A673 (cell line): ENCODE results near the gene NEB. TPM values are rescaled to one million over a fixed set of nuclear protein-coding genes. Genes with fewer than 3 reads are reported as not detected.
"Not testable (repeated sequence)": the region's sequence is repeated elsewhere in the genome, so short reads cannot be mapped to it uniquely, and the experiment has no call there.

ENCODE experiments used
- BruUV-seq: library from RNA; stranded (reverse); fragments of 400-500 nt; replicated peaks from 2 replicates; lab custom pipeline; 2021; lab: Mats Ljungman, UMichigan
- CTCF ChIA-PET: fragments of 300-600 bp; sonication (Branson Sonifier 250); formaldehyde crosslinking; loops from one replicate; lab custom pipeline; 2022; ENCODE audit warnings: antibody characterized with exemption; lab: Charles Lee
- POLR2A ChIA-PET: fragments of 300-600 bp; sonication (Branson Sonifier 250); formaldehyde crosslinking; loops from one replicate; lab custom pipeline; 2022; ENCODE audit warnings: antibody characterized with exemption; ENCODE audit not compliant: low non-redundant PET; lab: Charles Lee
- DNase-seq: peaks from one replicate; pipeline ENCODE4 v3.0.0-alpha.2; 2015; ENCODE audit warnings: low spot score
- H3K27ac ChIP-seq: fragments of 200-600 bp; sonication (generic); 2 replicates; pipeline ENCODE4 v1.5.1; 2016; ENCODE audit warnings: mixed run types, low read depth, mild to moderate bottlenecking, mixed read lengths, antibody characterized with exemption, low read length; ENCODE audit not compliant: poor library complexity, severe bottlenecking
- H3K27me3 ChIP-seq: fragments of 200-600 bp; sonication (generic); replicated peaks from 2 replicates; pipeline ENCODE4 v1.6.1; 2017; ENCODE audit warnings: mixed run types, low read depth, mild to moderate bottlenecking, mixed read lengths, antibody characterized with exemption, low read length; ENCODE audit not compliant: insufficient read depth, poor library complexity
- H3K36me3 ChIP-seq: fragments of 200-600 bp; sonication (generic); 2 replicates; pipeline ENCODE4 v1.6.1; 2016; ENCODE audit warnings: mixed run types, mild to moderate bottlenecking, mixed read lengths, antibody characterized with exemption, low read length; ENCODE audit not compliant: insufficient read depth, poor library complexity, severe bottlenecking
- H3K4me1 ChIP-seq: fragments of 200-600 bp; sonication (generic); 2 replicates; pipeline ENCODE4 v1.6.1; 2017; ENCODE audit warnings: mixed run types, mild to moderate bottlenecking, mixed read lengths, antibody characterized with exemption, low read length; ENCODE audit not compliant: insufficient read depth, poor library complexity, severe bottlenecking
- H3K4me3 ChIP-seq: fragments of 200-600 bp; sonication (generic); 2 replicates; pipeline ENCODE4 v1.5.1; 2016; ENCODE audit warnings: low read depth, mixed run types, mild to moderate bottlenecking, mixed read lengths, low read length; ENCODE audit not compliant: poor library complexity, severe bottlenecking
- H3K9me3 ChIP-seq: fragments of 200-600 bp; sonication (generic); 2 replicates; pipeline ENCODE4 v1.6.1; 2016; ENCODE audit warnings: mixed run types, low read depth, mild to moderate bottlenecking, mixed read lengths, antibody characterized with exemption, low read length; ENCODE audit not compliant: poor library complexity, severe bottlenecking
- CTCF ChIP-seq: fragments of 300-800, 200-600 bp; sonication (generic); conservative IDR thresholded peaks from 2 replicates; pipeline ENCODE4 v1.5.1; 2017; ENCODE audit warnings: low read depth, mild to moderate bottlenecking, antibody characterized with exemption, low read length, moderate library complexity, mixed read lengths
- EZH2 ChIP-seq: fragments of 200-600 bp; sonication (generic); IDR thresholded peaks from 2 replicates; pipeline ENCODE4 v1.6.1; 2017; ENCODE audit warnings: borderline replicate concordance, low read depth, mild to moderate bottlenecking, mixed read lengths, antibody characterized with exemption, low read length; ENCODE audit not compliant: poor library complexity, severe bottlenecking
- intact Hi-C: fragments of 100-400 bp; cut with micrococcal nuclease; formaldehyde crosslinking; loops from one replicate; pipeline ENCODE4 v1.10.0; 2022; ENCODE audit not compliant: unreplicated experiment
- total RNA-seq: library from RNA; stranded (reverse); gene quantifications from 2 replicates; pipeline ENCODE4 v1.2.3, GENCODE V29; 2021

Gene NEB
- total RNA-seq, 1 experiment from 2014 or later, result 7.0 TPM

GRCh38 chr2:151644580-151644979, 89.7 kb downstream of the NEB start:
- Histone ChIP-seq H3K4me3 (no peak overlapping the region), H3K4me1 (no peaks in the 10 kb centered on the region), H3K36me3 (no peaks in the 10 kb centered on the region), H3K9me3 (no peaks in the 10 kb centered on the region), H3K27me3 (no peaks in the 10 kb centered on the region), H3K27ac (no peak overlapping the region)
- intact Hi-C loops, result no loop called here
- CTCF ChIA-PET, result no interaction called here
- BruUV-seq, result no TSS peak
- POLR2A ChIA-PET, result no interaction called here
- TF ChIP-seq EZH2 (no peak), CTCF (no peak)
- DNase-seq, result no peak

GRCh38 chr2:151641895-151642294, 92.4 kb downstream of the NEB start:
- H3K27ac ChIP-seq, H3K27me3 ChIP-seq, DNase-seq, BruUV-seq, H3K36me3 ChIP-seq, H3K4me3 ChIP-seq, H3K9me3 ChIP-seq, intact Hi-C loops, POLR2A ChIA-PET: not testable (repeated sequence)
- CTCF ChIA-PET, result interaction anchor here (0.5 kb wide), 1 partner anchor 85 kb away, joined by 4 read pairs; no protein-coding TSS in a partner anchor
- H3K4me1 ChIP-seq, result peaks cover 22% of the 10 kb centered on the region

GRCh38 chr2:151640087-151640486, 94.2 kb downstream of the NEB start:
- TF ChIP-seq CTCF (no peak), EZH2 (no peak)
- no peak overlapping the region for H3K4me3 ChIP-seq
- H3K27ac ChIP-seq, result no peak overlapping the region
- intact Hi-C loops, result no loop called here
- no peaks in the 10 kb centered on the region for H3K36me3 ChIP-seq
- no peaks in the 10 kb centered on the region for H3K9me3 ChIP-seq
- H3K27me3 ChIP-seq, result no peaks in the 10 kb centered on the region
- ChIA-PET POLR2A (no interaction called here), CTCF (no interaction called here)
- no TSS peak for BruUV-seq
- DNase-seq, result no peak
- peaks cover 25% of the 10 kb centered on the region for H3K4me1 ChIP-seq

GRCh38 chr2:151638990-151639389, 95.3 kb downstream of the NEB start:
- DNase-seq, result no peak
- no peak overlapping the region for H3K4me3 ChIP-seq
- H3K27ac ChIP-seq, result no peak overlapping the region
- H3K4me1 ChIP-seq, result peaks cover 25% of the 10 kb centered on the region
- CTCF ChIA-PET, result no interaction called here
- BruUV-seq, result no TSS peak
- H3K27me3 ChIP-seq, result no peaks in the 10 kb centered on the region
- H3K9me3 ChIP-seq, result no peaks in the 10 kb centered on the region
- H3K36me3 ChIP-seq, result no peaks in the 10 kb centered on the region
- intact Hi-C loops, result no loop called here
- TF ChIP-seq CTCF, result no peak
- no peak for TF ChIP-seq EZH2
- POLR2A ChIA-PET, result interaction anchor here (0.6 kb wide), 1 partner anchor 66 kb away, joined by 3 read pairs; no protein-coding TSS in a partner anchor
